ENCODE measurements around the gene PRKCE.
"Not testable (repeated sequence)": the region's sequence is repeated elsewhere in the genome, so short reads cannot be mapped to it uniquely, and the experiment has no call there.

PRKCE gene

DNA sequence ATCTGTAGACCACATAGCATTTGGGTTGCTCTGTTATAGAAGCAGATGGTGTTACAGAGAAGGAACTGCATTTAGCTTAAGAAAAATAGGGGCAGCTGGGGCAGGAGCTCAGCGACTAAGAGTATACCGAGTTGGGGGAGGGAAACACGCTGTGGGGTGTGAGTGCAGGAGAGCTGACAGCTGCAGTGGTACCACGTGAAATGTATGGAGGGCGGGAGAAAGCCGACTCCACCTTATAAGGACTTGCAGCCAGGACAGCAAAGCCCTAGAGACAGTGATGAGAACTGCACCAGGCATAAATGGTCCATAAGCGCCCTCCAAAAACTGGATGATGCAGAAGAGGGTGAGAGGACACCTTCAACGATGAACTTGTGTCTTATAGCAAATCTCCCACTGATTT, 237.6 kb downstream of the PRKCE start:
- H3K4me1 ChIP-seq = peaks cover 61% of the 10 kb centered on the region
- DNase-seq = peak; percentile 83
- no peaks in the 10 kb centered on the region for H3K9me3 ChIP-seq
- no peaks in the 10 kb centered on the region for H3K27me3 ChIP-seq
- no peak overlapping the region for H3K4me3 ChIP-seq (ENCODE audit: low read depth, low read length)
- no peaks in the 10 kb centered on the region for H3K36me3 ChIP-seq
- TF ChIP-seq, protein P1, sequence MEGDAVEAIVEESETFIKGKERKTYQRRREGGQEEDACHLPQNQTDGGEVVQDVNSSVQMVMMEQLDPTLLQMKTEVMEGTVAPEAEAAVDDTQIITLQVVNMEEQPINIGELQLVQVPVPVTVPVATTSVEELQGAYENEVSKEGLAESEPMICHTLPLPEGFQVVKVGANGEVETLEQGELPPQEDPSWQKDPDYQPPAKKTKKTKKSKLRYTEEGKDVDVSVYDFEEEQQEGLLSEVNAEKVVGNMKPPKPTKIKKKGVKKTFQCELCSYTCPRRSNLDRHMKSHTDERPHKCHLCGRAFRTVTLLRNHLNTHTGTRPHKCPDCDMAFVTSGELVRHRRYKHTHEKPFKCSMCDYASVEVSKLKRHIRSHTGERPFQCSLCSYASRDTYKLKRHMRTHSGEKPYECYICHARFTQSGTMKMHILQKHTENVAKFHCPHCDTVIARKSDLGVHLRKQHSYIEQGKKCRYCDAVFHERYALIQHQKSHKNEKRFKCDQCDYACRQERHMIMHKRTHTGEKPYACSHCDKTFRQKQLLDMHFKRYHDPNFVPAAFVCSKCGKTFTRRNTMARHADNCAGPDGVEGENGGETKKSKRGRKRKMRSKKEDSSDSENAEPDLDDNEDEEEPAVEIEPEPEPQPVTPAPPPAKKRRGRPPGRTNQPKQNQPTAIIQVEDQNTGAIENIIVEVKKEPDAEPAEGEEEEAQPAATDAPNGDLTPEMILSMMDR (IDR thresholded peaks at IDR 0.05; ENCODE audit: low read depth, low read length) = peak; percentile 53

- Histone ChIP-seq H3K36me3 (no peaks in the 10 kb centered on the region), H3K4me1 (peaks cover 55% of the 10 kb centered on the region), H3K9me3 (no peaks in the 10 kb centered on the region), H3K27me3 (no peaks in the 10 kb centered on the region), H3K4me3 (ENCODE audit: low read depth, low read length) (no peak overlapping the region)
- TF ChIP-seq, protein P1 (IDR thresholded peaks at IDR 0.05; ENCODE audit: low read depth, low read length) = no peak
- no peak for DNase-seq
Measured at GRCh38 chr2:45889620-45890370, 238.3 kb downstream of the PRKCE start.

- H3K4me1 ChIP-seq = peaks cover 55% of the 10 kb centered on the region
- not testable (repeated sequence) for H3K4me3 ChIP-seq (ENCODE audit: low read depth, low read length); DNase-seq; H3K27me3 ChIP-seq; H3K36me3 ChIP-seq; H3K9me3 ChIP-seq
Measured at GRCh38 chr2:45890371-45890646, 238.8 kb downstream of the PRKCE start.

DNA sequence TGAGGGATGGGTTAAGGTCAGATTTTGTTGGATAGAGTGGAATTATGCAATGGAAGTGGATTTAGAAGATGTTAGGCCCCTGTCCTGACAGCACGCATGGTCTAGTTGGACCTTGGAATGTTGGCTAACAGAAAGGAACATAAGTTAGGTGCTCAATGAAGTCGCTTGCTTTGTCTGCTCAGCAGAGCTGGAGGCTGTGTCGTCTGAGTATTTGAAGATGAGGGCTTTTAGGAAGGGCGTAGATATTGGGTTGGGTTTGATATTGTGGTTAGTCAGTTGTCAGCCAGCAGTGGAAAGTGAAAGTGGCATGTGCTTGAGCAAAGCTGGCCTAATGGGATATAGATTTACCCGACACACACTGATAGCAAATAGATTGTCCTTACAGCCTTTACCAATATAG, 239.3 kb downstream of the PRKCE start:
- no peak overlapping the region for H3K4me3 ChIP-seq (ENCODE audit: low read depth, low read length)
- no peaks in the 10 kb centered on the region for H3K36me3 ChIP-seq
- H3K4me1 ChIP-seq = peaks cover 50% of the 10 kb centered on the region
- no peaks in the 10 kb centered on the region for H3K9me3 ChIP-seq
- DNase-seq = no peak
- H3K27me3 ChIP-seq = no peaks in the 10 kb centered on the region
- TF ChIP-seq, protein P1 (IDR thresholded peaks at IDR 0.05; ENCODE audit: low read depth, low read length) = no peak

GRCh38 chr2:45891719-45892424, 240.4 kb downstream of the PRKCE start:
- H3K27me3 ChIP-seq = no peaks in the 10 kb centered on the region
- H3K4me1 ChIP-seq = peaks cover 40% of the 10 kb centered on the region
- no peak overlapping the region for H3K4me3 ChIP-seq (ENCODE audit: low read depth, low read length)
- DNase-seq = no peak
- no peaks in the 10 kb centered on the region; the same call in 1 of the 2 replicates for H3K36me3 ChIP-seq
- TF ChIP-seq, protein P1 (IDR thresholded peaks at IDR 0.05; ENCODE audit: low read depth, low read length) = no peak
- no peaks in the 10 kb centered on the region for H3K9me3 ChIP-seq

DNA sequence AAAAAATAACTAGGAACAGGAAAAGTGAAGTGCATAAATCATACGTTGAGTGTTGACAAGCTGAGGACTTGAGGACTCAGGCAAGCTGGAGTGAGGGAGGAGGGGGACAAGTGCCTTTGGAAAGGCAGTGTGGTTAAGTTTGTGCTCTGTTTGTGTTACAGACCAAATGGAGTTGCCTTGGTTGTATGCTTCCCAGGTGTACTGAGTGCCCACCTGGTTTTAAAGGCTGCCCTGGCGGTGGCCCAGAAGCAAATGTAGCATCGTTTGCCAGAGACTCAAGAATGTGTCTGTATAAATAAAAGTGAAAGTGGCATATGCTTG, 240.9 kb downstream of the PRKCE start:
- Histone ChIP-seq H3K27me3 (no peaks in the 10 kb centered on the region), H3K4me3 (ENCODE audit: low read depth, low read length) (no peak overlapping the region), H3K9me3 (no peaks in the 10 kb centered on the region), H3K36me3 (no peaks in the 10 kb centered on the region; the same call in 1 of the 2 replicates), H3K4me1 (peaks cover 39% of the 10 kb centered on the region)
- TF ChIP-seq, protein P1 (IDR thresholded peaks at IDR 0.05; ENCODE audit: low read depth, low read length) = no peak
- no peak for DNase-seq

Data from BE2C (cell line).